SU-DHL-6 (cell line): ENCODE data around the gene ASTN2.
"Not testable (repeated sequence)": the region's sequence is repeated elsewhere in the genome, so short reads cannot be mapped to it uniquely, and the experiment has no call there.

Experiments used
- H2AFZ ChIP-seq: fragments of 200-600 bp; sonication (generic); 2 replicates; pipeline ENCODE4 v1.6.1; 2014; ENCODE audit warnings: low read depth, mild to moderate bottlenecking, moderate library complexity, mixed read lengths, antibody characterized with exemption, low read length; ENCODE audit not compliant: severe bottlenecking
- H3F3A ChIP-seq: fragments of 200-600 bp; shearing (Covaris generic); 2 replicates; pipeline ENCODE4 v1.6.0; 2016; ENCODE audit warnings: antibody characterized with exemption, mild to moderate bottlenecking; ENCODE audit not compliant: insufficient read depth
- H3K27ac ChIP-seq: fragments of 200-600 bp; sonication (generic); 2 replicates; pipeline ENCODE4 v1.5.1; 2016; ENCODE audit warnings: low read depth, mild to moderate bottlenecking, low read length, moderate library complexity, mixed read lengths
- H3K27me3 ChIP-seq: fragments of 200-600 bp; sonication (generic), shearing (Covaris generic); 2 replicates; pipeline ENCODE4 v1.6.0; 2014; ENCODE audit warnings: mild to moderate bottlenecking, low read length
- H3K36me3 ChIP-seq: fragments of 200-600 bp; sonication (generic); 2 replicates; pipeline ENCODE4 v1.6.1; 2014; ENCODE audit warnings: mild to moderate bottlenecking, low read length, mixed read lengths
- H3K4me2 ChIP-seq: fragments of 300-600, 200-600 bp; shearing (Covaris generic), sonication (generic); 2 replicates; pipeline ENCODE4 v1.6.0; 2014; ENCODE audit warnings: low read length, low read depth, mild to moderate bottlenecking; ENCODE audit not compliant: poor library complexity, severe bottlenecking
- H3K4me3 ChIP-seq: fragments of 200-600 bp; sonication (generic); 2 replicates; pipeline ENCODE4 v1.5.1; 2014; ENCODE audit warnings: antibody characterized with exemption, low read length, mild to moderate bottlenecking, mixed read lengths; ENCODE audit not compliant: insufficient read depth, poor library complexity, severe bottlenecking
- H3K79me2 ChIP-seq: fragments of 200-600 bp; sonication (generic); 2 replicates; pipeline ENCODE4 v1.6.1; 2014; ENCODE audit warnings: mild to moderate bottlenecking, low read length, moderate library complexity; ENCODE audit not compliant: insufficient read depth
- H3K9ac ChIP-seq: fragments of 200-600 bp; sonication (generic); 2 replicates; pipeline ENCODE4 v1.7.0; 2014; ENCODE audit warnings: mild to moderate bottlenecking, low read length
- H3K9me2 ChIP-seq: fragments of 200-600 bp; sonication (generic); replicated peaks from 2 replicates; pipeline ENCODE4 v1.6.1; 2014; ENCODE audit warnings: low read length; ENCODE audit not compliant: insufficient read depth
- H3K9me3 ChIP-seq: fragments of 200-600 bp; sonication (generic); 2 replicates; pipeline ENCODE4 v1.6.1; 2014; ENCODE audit warnings: low read length, mixed read lengths; ENCODE audit not compliant: insufficient read depth
- H4K20me1 ChIP-seq: fragments of 200-600 bp; sonication (generic); 2 replicates; pipeline ENCODE4 v1.6.1; 2014; ENCODE audit warnings: low read depth, mild to moderate bottlenecking, antibody characterized with exemption, low read length, moderate library complexity, mixed read lengths
- CTCF ChIP-seq: fragments of 200-600 bp; sonication (generic); IDR thresholded peaks from one replicate; pipeline ENCODE4 v1.5.1; 2017; ENCODE audit warnings: antibody characterized with exemption, mild to moderate bottlenecking, low read length, moderate library complexity; ENCODE audit not compliant: insufficient read depth, poor library complexity, severe bottlenecking
- EZH2phosphoT487 ChIP-seq: fragments of 200-600 bp; sonication (generic), shearing (Covaris generic); conservative IDR thresholded peaks from 2 replicates; pipeline ENCODE4 v1.6.1; 2018; ENCODE audit warnings: mild to moderate bottlenecking, antibody characterized with exemption, low read length, moderate library complexity, mixed read lengths

Gene ASTN2

GRCh38 chr9:116843863-116844620, 570.8 kb downstream of the ASTN2 start:
- Histone ChIP-seq H3K27me3 (no peaks in the 10 kb centered on the region), H3K4me3 (no peak overlapping the region), H3K79me2 (no peaks in the 10 kb centered on the region), H3K27ac (no peak overlapping the region), H3K9ac (no peak overlapping the region), H3K9me2 (no peaks in the 10 kb centered on the region), H3K9me3 (no peaks in the 10 kb centered on the region), H3K4me2 (no peak overlapping the region), H3K36me3 (no peaks in the 10 kb centered on the region), H3F3A (no peaks in the 10 kb centered on the region), H4K20me1 (no peaks in the 10 kb centered on the region), H2AFZ (no peak overlapping the region)
- no peak for TF ChIP-seq EZH2phosphoT487
- no peak for TF ChIP-seq CTCF

GRCh38 chr9:116842658-116843057, 572.2 kb downstream of the ASTN2 start:
- Histone ChIP-seq H3K9ac (no peak overlapping the region), H3K4me3 (no peak overlapping the region), H3K4me2 (no peak overlapping the region), H4K20me1 (no peaks in the 10 kb centered on the region), H3K36me3 (no peaks in the 10 kb centered on the region), H3K27me3 (no peaks in the 10 kb centered on the region), H3K79me2 (no peaks in the 10 kb centered on the region), H3K9me3 (no peaks in the 10 kb centered on the region), H3K9me2 (no peaks in the 10 kb centered on the region), H3K27ac (no peak overlapping the region), H2AFZ (no peak overlapping the region), H3F3A (no peaks in the 10 kb centered on the region)
- TF ChIP-seq EZH2phosphoT487 (no peak), CTCF (no peak)

- H3K36me3 ChIP-seq, H3K9me3 ChIP-seq, H3K79me2 ChIP-seq, H3K27ac ChIP-seq, H3K4me3 ChIP-seq, H3F3A ChIP-seq, H3K9me2 ChIP-seq, H4K20me1 ChIP-seq, H3K4me2 ChIP-seq, H3K27me3 ChIP-seq, H3K9ac ChIP-seq, H2AFZ ChIP-seq: not testable (repeated sequence)
Observed at GRCh38 chr9:116838468-116838867, 576.4 kb downstream of the ASTN2 start.
